SJSA1 (cell line): Measurements from ENCODE around the gene SLC1A7. TPM values are rescaled to one million over a fixed set of nuclear protein-coding genes. Genes with fewer than 3 reads are reported as not detected.

Experiments used
- DNase-seq, 2 experiments: peaks; one replicate each; pipeline ENCODE4 v3.0.0-alpha.2; 2015 to 2020; ENCODE audit warnings: low spot score in 2 of 2, low read depth in 1 of 2
- H3K27ac ChIP-seq: fragments of 250-450 bp; sonication (Bioruptor Pico); 2 replicates; pipeline ENCODE4 v1.5.1; 2020; ENCODE audit warnings: mild to moderate bottlenecking, moderate library complexity
- H3K27me3 ChIP-seq: fragments of 250-450 bp; sonication (Bioruptor Pico); replicated peaks from 2 replicates; pipeline ENCODE4 v1.5.1; 2020; ENCODE audit warnings: mild to moderate bottlenecking, moderate library complexity
- H3K36me3 ChIP-seq: fragments of 250-450 bp; sonication (Bioruptor Pico); 2 replicates; pipeline ENCODE4 v1.5.1; 2020; ENCODE audit warnings: mild to moderate bottlenecking
- H3K4me1 ChIP-seq: fragments of 250-450 bp; sonication (Bioruptor Pico); replicated peaks from 2 replicates; pipeline ENCODE4 v1.6.1; 2021; ENCODE audit warnings: mild to moderate bottlenecking
- H3K4me3 ChIP-seq: fragments of 250-450 bp; sonication (Bioruptor Pico); 2 replicates; pipeline ENCODE4 v1.5.1; 2020; ENCODE audit warnings: mild to moderate bottlenecking
- H3K9me3 ChIP-seq: fragments of 250-450 bp; sonication (Bioruptor Pico); replicated peaks from 2 replicates; pipeline ENCODE4 v1.5.1; 2020; ENCODE audit warnings: mild to moderate bottlenecking
- total RNA-seq: library from RNA; depleted of rRNA; stranded (reverse); fragments of >200 nt; shearing (Covaris generic); gene quantifications from 2 replicates; pipeline ENCODE4 v1.2.3, GENCODE V29; 2014

The SLC1A7 gene
- total RNA-seq, 1 experiment from 2014 or later: 12.1 TPM

DNA sequence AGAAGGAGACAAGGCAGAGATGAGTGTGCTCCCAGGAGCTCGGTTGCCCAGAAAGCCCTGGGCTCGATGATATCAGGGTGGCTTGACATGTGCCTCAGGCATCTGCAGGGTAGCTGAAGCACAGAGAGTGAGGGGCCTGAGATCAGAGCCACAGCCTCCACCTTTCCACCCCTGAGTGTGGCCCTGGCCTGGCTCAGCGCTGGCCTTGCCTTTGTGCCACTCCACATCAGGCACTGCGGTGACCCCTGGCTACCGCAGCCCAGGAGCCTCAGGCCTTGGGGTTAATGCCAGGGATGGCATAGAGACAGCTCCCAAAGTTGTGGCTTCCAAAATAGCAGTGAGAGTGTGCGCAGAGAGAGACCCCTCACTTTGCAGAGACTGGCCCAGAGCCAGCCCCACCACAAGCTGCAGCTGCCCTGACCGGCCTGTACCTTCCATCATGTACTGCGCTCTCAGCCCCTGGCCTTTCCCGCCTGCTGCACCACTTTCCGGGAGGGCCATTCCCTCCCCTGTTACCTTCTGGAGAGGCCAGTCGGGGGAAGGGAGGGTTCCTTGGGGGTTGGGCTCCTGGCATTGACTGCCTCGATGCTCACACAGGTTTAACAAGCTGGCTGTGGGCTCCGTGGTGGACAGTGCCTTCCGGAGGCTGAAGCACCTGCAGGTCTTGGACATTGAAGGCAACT, 60.9 kb downstream of the SLC1A7 start:
- Histone ChIP-seq H3K27me3 (no peaks in the 10 kb centered on the region), H3K9me3 (no peaks in the 10 kb centered on the region), H3K4me3 (no peak overlapping the region), H3K36me3 (no peaks in the 10 kb centered on the region), H3K4me1 (no peaks in the 10 kb centered on the region), H3K27ac (no peak overlapping the region)
- no peak for DNase-seq

DNA sequence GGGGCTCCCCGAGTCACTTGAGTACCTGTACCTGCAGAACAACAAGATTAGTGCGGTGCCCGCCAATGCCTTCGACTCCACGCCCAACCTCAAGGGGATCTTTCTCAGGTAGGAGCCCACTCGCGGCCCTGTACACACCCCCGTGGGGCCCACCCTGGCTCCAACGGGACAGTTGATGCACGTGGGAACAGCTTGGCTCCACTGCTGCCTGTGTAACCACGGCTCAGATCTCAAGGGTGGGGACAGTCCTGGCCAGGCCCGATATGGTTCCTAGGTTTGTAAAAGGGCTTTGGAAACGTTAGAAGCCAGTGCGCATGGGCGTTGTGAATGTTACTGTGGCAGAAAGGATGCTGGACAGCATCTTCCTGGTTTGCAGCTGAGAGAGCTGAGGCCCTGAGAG, 61.7 kb downstream of the SLC1A7 start:
- no peaks in the 10 kb centered on the region for H3K4me1 ChIP-seq
- no peak overlapping the region for H3K27ac ChIP-seq
- H3K27me3 ChIP-seq: no peaks in the 10 kb centered on the region
- no peak overlapping the region for H3K4me3 ChIP-seq
- DNase-seq: no peak
- no peaks in the 10 kb centered on the region for H3K9me3 ChIP-seq
- no peaks in the 10 kb centered on the region for H3K36me3 ChIP-seq

DNA sequence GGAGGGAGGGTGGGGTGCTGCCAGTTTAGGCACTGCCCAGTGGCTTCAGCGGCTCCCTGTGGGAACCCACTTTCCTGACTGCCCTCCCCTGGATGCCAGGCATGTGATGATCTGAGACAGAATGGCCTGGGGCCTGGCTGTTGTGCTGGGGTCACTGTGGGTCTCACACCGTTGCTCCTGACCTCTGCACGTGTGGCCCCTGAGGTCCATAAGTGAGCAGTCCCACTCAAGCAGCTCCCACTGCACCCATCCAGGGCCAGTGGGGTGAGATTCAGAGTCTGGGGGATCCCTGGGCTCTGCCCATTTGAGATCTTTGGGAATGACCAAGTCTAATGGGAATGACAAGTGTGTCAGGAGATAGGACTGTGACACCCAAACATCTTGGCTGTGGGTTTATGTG, 62.4 kb downstream of the SLC1A7 start:
- H3K27me3 ChIP-seq: no peaks in the 10 kb centered on the region
- no peaks in the 10 kb centered on the region for H3K4me1 ChIP-seq
- H3K27ac ChIP-seq: no peak overlapping the region
- H3K4me3 ChIP-seq: no peak overlapping the region
- no peaks in the 10 kb centered on the region for H3K9me3 ChIP-seq
- DNase-seq: no peak
- H3K36me3 ChIP-seq: no peaks in the 10 kb centered on the region

DNA sequence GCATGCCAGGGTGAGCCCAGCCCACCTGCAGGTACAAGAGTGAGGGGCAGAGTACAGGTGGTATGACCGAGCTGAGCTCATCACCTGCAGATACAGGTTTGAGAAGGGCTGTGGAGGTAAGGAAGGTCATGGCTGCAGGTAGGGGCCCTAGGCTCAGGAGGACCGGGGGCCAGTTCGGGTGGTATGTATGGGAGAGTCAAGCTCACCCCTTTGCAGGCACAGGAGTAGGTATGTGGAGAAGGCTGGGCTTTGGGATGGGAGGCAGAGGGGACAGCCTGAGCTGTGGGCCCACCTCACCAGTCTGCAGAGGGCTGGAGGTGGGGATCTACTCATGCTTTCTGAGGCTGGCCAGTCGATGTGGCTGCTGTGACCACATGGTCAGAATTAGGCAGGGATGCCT, 63.2 kb downstream of the SLC1A7 start:
- H3K36me3 ChIP-seq: no peaks in the 10 kb centered on the region
- no peak for DNase-seq
- H3K4me1 ChIP-seq: no peaks in the 10 kb centered on the region
- no peaks in the 10 kb centered on the region for H3K9me3 ChIP-seq
- H3K27ac ChIP-seq: no peak overlapping the region
- no peaks in the 10 kb centered on the region for H3K27me3 ChIP-seq
- no peak overlapping the region for H3K4me3 ChIP-seq

DNA sequence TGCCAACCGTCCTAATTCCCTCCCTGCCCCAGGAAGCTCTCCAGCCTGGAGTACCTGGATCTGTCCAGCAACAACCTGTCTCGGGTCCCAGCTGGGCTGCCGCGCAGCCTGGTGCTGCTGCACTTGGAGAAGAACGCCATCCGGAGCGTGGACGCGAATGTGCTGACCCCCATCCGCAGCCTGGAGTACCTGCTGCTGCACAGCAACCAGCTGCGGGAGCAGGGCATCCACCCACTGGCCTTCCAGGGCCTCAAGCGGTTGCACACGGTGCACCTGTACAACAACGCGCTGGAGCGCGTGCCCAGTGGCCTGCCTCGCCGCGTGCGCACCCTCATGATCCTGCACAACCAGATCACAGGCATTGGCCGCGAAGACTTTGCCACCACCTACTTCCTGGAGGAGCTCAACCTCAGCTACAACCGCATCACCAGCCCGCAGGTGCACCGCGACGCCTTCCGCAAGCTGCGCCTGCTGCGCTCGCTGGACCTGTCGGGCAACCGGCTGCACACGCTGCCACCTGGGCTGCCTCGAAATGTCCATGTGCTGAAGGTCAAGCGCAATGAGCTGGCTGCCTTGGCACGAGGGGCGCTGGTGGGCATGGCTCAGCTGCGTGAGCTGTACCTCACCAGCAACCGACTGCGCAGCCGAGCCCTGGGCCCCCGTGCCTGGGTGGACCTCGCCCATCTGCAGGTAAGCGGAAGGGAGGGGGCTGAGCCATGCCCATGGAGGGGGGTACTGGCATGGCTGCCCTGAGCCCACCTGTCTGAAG, 63.9 kb downstream of the SLC1A7 start:
- no peak for DNase-seq
- no peaks in the 10 kb centered on the region for H3K36me3 ChIP-seq
- no peaks in the 10 kb centered on the region for H3K27me3 ChIP-seq

DNA sequence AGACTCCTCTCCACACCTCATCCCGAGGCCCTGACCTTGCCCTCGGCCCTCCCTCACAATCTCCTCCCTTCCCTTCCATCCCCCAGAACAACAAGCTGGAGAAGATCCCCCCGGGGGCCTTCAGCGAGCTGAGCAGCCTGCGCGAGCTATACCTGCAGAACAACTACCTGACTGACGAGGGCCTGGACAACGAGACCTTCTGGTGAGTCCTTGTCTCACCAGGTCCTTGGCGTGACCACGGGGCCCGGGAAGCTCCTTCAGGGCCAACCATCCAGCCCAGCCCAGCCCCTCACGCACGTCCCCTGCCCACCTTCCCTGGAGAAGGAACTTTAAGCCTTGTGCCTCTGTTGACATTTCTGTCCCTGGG, 64.9 kb downstream of the SLC1A7 start:
- no peaks in the 10 kb centered on the region for H3K27me3 ChIP-seq
- H3K27ac ChIP-seq: no peak overlapping the region
- no peaks in the 10 kb centered on the region for H3K9me3 ChIP-seq
- no peaks in the 10 kb centered on the region for H3K36me3 ChIP-seq
- no peak for DNase-seq
- H3K4me3 ChIP-seq: no peak overlapping the region
- H3K4me1 ChIP-seq: no peaks in the 10 kb centered on the region

More for the DNA sequence above, 63.9 kb downstream of the SLC1A7 start:
- Histone ChIP-seq H3K9me3 (no peaks in the 10 kb centered on the region), H3K4me1 (no peaks in the 10 kb centered on the region), H3K4me3 (no peak overlapping the region), H3K27ac (no peak overlapping the region)

DNA sequence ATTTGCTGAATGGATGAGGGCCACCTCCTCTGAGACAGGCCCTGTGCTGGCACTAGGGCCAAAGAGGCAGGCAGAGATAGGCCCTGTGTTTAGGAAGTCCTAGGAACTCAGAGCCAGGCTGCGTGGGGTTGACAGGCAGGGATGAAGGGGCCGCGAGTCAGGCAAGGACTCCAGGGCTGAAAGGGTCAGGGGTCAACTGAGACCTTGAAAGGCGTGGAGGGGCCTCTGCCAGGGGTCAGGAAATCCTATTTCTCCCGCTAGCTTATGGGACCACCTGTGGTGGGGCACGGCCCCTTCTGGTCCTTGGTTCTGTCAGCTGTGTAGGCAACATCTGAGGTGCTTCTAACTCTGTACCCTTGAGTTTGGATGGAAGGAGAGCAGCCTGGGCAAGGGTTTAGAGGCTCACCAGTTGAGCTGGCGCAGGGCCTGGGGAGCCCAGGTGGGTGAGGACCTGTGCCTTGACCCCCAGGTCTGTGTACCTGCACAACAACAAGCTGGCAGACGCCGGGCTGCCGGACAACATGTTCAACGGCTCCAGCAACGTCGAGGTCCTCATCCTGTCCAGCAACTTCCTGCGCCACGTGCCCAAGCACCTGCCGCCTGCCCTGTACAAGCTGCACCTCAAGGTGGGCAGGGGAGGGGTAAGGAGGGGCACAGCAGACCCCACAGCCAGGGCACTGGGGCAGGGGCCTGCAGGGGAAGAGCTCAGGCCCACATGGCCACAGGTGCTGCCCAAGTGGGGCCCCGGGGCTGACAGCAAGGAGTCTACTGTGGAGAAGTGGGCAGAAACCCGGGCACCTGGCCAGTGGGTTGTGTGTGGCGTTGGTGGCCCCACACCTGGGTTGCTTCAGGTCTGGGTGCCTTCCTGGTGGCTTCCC, 65.5 kb downstream of the SLC1A7 start:
- Histone ChIP-seq H3K27me3 (no peaks in the 10 kb centered on the region), H3K9me3 (no peaks in the 10 kb centered on the region), H3K27ac (no peak overlapping the region), H3K4me3 (no peak overlapping the region), H3K36me3 (no peaks in the 10 kb centered on the region), H3K4me1 (no peaks in the 10 kb centered on the region)
- no peak for DNase-seq

DNA sequence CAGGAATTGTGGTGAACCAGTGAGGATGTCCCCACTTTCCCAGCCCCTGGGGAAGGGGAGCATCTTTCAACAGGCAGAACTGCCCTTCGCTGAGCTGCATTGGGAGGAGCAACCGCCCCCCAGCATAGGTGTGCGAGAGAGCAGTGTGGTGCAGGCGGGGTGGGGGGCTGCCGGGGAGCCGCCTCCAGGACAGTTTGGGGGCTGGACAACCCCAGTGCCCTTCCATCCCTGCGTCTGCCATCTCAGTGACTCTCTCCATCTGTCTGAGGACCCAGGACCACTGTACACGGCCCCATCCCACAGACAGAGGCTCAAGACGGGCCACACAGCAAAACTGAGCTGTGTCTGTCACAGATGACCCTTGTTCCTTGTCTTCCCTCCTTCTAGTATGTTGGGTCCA, 66.3 kb downstream of the SLC1A7 start:
- no peaks in the 10 kb centered on the region for H3K36me3 ChIP-seq
- H3K4me1 ChIP-seq: no peaks in the 10 kb centered on the region
- no peaks in the 10 kb centered on the region for H3K27me3 ChIP-seq
- H3K27ac ChIP-seq: no peak overlapping the region
- H3K4me3 ChIP-seq: no peak overlapping the region
- H3K9me3 ChIP-seq: no peaks in the 10 kb centered on the region
- DNase-seq: no peak

DNA sequence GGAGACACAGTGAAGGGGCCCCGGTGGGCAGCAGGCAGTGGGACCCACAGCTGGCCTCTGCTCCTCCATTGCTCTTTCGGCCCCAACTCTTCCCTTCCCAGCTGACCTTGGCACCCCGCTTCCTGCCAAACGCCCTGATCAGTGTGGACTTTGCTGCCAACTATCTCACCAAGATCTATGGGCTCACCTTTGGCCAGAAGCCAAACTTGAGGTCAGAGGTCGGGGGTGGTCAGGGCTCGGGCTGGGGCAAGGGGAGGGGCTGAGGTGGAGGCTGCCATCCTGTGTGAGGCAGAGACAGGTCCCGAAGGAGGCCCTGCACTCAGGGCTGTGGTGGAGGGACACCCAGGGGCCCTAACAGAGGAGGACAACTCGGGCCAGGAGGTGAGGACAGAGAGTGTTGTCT, 66.7 kb downstream of the SLC1A7 start:
- Histone ChIP-seq H3K36me3 (no peaks in the 10 kb centered on the region), H3K27ac (no peak overlapping the region), H3K9me3 (no peaks in the 10 kb centered on the region), H3K4me1 (no peaks in the 10 kb centered on the region), H3K27me3 (no peaks in the 10 kb centered on the region), H3K4me3 (no peak overlapping the region)
- DNase-seq: no peak

DNA sequence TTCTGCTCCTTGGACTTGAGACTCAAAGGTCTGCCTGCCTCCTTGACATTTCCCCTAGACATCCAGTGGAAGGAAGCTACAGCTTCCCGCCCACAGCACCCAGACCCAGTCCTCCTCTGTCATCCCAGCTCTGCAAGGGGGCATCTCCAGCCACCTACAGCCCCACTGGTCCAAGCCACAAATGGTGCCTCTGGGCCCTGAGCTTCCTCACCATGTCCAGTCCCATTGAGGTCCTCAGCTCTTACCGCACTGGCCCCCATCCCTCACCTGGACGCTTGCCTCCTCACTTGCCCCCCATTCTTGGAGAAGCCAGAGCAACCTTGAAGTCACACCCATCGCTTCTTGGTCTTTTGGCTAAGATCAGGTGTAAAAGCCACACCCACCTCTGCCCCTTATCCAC, 67.2 kb downstream of the SLC1A7 start:
- Histone ChIP-seq H3K9me3 (no peaks in the 10 kb centered on the region), H3K4me3 (no peak overlapping the region), H3K36me3 (no peaks in the 10 kb centered on the region), H3K27ac (no peak overlapping the region), H3K4me1 (no peaks in the 10 kb centered on the region), H3K27me3 (no peaks in the 10 kb centered on the region)
- DNase-seq: no peak

DNA sequence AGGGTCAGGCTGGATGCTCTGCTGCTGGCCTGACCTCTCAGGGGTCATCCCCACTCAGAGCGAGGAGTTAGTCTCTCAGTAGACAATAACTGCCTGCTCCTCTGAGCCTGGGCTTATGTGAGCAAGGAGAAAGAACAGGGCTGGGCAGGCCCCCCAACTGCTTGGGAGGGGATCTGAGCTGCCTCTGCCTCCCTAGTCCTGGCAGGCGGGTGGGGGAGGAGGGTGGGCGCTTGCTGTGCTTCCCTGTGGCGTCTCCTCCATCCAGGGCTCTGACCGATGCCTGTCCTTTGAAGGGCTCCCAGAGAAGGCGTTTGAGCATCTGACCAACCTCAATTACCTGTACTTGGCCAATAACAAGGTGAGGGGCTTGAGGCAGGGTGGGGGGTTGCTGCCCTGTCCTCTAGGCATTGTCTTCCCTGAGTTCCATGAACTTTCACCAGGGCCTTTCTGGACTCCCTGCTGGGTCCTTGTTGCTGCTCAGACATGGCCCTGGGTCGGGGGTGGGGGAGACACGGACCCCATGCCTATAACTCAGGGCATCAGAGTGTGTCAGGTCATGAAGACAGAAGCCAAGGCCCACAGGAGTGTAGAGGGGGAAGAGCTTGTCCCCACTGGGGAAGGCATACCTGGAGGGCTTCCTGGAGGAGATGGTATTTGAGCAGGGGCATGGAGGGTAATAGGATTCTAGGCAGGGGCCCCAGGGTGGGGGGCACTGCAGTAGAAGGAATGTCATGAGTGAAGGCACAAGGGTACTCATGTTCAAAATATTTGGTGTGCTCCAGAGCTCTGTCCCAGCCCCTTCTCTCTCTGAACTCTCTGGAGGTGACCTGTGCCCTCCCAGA, 67.9 kb downstream of the SLC1A7 start:
- no peak for DNase-seq
- H3K9me3 ChIP-seq: no peaks in the 10 kb centered on the region
- H3K27me3 ChIP-seq: no peaks in the 10 kb centered on the region
- H3K36me3 ChIP-seq: no peaks in the 10 kb centered on the region
- H3K27ac ChIP-seq: no peak overlapping the region
- no peak overlapping the region for H3K4me3 ChIP-seq
- H3K4me1 ChIP-seq: no peaks in the 10 kb centered on the region

DNA sequence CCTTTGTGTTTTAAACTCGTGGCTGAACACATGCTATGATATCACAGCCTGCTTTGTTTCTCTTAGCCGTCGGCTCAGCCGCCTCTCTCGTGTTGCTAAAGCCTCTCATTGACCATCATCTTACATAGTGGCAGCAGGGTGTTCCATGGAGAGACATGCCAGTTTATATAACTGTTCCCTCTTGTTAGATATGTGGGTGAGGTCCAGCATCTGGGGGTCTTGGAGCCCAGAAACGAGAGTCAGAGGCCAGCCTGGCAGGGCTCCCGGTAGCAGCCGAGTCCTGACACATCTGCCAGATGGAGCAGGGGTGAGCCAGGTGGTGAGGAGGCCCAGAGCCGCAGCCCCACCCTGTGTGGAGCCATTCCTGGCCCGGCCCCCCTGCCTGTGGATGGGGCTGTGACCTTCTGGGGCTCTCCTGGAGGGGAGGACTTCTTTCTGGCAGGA, 68.5 kb downstream of the SLC1A7 start:
- Histone ChIP-seq H3K27me3 (no peaks in the 10 kb centered on the region), H3K36me3 (no peaks in the 10 kb centered on the region), H3K4me3 (no peak overlapping the region), H3K4me1 (no peaks in the 10 kb centered on the region), H3K9me3 (no peaks in the 10 kb centered on the region), H3K27ac (no peak overlapping the region)
- DNase-seq: no peak

DNA sequence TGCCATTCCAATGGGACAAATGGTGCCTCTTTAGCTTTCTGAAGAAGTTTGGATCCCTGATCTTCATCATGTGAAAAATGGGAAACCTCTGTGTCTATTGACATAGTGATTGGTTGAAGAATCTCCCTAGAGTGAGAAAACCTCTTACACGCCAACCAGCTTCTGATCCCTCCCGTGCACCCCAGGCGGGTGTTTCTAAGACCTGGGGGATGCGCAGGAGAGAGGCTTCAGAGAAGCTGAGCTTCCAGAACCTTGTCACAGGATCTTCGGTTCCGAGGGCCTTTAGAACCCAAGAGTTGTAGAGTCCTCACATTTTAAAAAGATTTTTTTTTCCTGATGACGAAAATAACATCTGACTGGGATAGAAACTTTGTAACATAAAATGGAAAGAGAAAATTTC, 69.2 kb downstream of the SLC1A7 start:
- no peak overlapping the region for H3K27ac ChIP-seq
- DNase-seq: no peak
- no peaks in the 10 kb centered on the region for H3K4me1 ChIP-seq
- no peaks in the 10 kb centered on the region for H3K27me3 ChIP-seq
- H3K4me3 ChIP-seq: no peak overlapping the region
- H3K9me3 ChIP-seq: no peaks in the 10 kb centered on the region
- H3K36me3 ChIP-seq: no peaks in the 10 kb centered on the region
